ENCODE data around the gene TBC1D7.

The TBC1D7 gene

GRCh38 chr6:13294499-13295069, 33.8 kb downstream of the TBC1D7 start:
- no peak for DNase-seq (ENCODE audit: low read depth in 2 of 2)

DNA sequence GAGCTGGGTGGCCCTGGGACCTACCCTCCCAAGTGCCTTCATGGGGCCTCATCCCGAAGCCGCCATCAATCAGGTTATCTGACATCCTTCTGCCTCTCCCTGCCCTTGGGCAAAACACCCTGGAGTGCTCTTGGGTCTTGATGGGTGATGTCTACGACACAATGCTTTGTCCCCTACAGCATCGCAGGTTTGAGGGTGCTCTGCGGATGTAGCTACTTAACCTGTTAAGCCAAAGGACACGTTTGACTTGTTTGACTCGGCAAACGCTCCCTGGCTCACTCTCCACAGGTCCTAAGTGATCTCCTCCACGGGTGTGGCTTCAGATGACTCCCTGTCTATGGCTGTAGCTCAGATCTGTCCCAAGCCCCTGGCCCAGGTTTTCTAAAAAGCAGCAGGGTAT, 35.6 kb downstream of the TBC1D7 start:
- no peak for DNase-seq (ENCODE audit: low read depth in 2 of 2)

DNA sequence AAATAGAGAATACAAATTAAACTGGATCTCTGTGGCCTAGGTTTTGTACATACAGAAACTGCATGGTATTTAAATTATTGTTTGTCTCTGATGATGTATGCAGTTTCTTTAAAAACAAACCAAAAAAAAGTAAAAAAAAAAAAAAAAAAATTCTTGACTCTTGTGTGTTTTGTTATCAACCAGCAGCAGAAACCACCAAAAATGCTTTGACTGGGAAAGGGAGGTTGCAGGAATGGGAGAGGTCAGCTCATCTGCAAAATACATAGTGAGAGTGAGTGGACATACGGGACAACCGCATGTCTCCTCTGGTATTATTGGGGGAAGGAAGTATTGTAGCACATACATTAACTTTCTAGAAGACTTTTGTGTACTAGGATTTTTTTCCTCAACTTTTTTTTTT, 38.0 kb downstream of the TBC1D7 start:
- DNase-seq (ENCODE audit: low read depth in 2 of 2): no peak

DNA sequence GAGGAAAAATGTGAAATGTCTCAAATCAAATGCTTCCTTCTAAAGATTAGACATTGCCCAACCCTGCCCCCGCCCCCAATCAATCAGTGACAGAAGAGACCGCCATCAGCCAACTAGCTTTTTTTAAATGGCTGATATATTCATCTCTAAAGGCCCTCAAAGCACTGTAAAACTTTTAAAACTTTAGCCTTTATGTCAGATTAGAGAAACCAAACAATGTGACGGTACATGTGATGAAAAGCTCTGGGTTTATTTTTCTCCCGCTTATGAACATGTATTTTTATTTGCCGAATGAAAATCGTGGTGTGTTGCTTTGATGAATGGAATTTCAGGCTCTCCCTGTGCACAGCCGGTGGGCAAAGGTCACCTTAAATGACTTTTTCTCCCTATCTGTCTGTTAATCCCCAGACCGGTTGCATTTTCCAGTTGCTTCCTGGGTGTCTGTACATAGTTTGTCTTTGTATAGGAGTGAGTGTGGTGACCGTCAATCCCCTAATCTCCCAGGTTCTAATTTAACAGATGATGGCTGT, 38.5 kb downstream of the TBC1D7 start:
- no peak for DNase-seq (ENCODE audit: low read depth in 2 of 2)

- no peak for DNase-seq (ENCODE audit: low read depth in 2 of 2)
Measured at GRCh38 chr6:13288969-13289391, 39.4 kb downstream of the TBC1D7 start.

DNA sequence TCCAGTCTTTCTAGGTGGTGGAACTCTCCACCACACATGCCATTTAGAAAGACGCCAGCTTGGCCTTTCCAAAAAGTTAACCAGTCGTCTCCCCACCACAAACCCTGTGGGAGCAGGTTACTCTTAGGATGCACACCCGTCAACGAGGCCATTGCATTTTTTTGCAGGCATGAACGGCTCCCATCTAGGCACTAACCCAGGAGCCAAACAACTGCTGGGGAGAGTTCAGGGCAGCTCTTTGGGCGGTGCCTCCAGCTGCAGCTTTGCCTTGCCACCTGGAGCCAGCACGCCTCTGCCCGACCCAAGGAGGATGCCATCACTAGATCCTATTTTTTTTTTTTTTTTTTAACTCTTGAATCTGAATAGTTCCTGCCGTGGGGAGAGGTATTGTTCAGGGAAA, 39.9 kb downstream of the TBC1D7 start:
- DNase-seq (ENCODE audit: low read depth in 2 of 2): no peak

GRCh38 chr6:13287104-13287503, 41.2 kb downstream of the TBC1D7 start:
- no peak for DNase-seq (ENCODE audit: low read depth in 2 of 2)

- no peak for DNase-seq (ENCODE audit: low read depth in 2 of 2)
Measured at GRCh38 chr6:13286181-13286580, 42.2 kb downstream of the TBC1D7 start.

GRCh38 chr6:13285705-13286104, 42.6 kb downstream of the TBC1D7 start:
- DNase-seq (ENCODE audit: low read depth in 2 of 2): no peak

- no peak for DNase-seq (ENCODE audit: low read depth in 2 of 2)
Measured at GRCh38 chr6:13284646-13285045, 43.7 kb downstream of the TBC1D7 start.

DNA sequence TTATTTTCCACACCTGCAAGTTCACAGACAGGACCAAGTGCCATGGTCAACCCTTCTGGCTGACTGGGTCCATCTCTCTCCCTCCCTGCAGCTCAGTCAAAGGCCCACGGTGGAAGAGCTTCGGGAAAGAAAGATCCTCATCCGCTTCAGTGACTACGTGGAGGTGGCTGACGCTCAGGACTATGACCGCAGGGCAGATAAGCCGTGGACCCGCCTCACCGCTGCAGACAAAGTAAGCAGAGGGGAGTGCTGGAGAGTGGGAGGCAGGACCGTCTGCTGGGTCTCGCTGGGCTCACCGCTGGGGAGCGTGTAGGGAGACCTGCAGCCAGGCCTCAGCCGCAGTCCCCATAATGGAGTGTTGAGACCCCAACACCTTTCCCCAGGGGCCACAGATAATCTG, 45.0 kb downstream of the TBC1D7 start:
- no peak for DNase-seq (ENCODE audit: low read depth in 2 of 2)

DNA sequence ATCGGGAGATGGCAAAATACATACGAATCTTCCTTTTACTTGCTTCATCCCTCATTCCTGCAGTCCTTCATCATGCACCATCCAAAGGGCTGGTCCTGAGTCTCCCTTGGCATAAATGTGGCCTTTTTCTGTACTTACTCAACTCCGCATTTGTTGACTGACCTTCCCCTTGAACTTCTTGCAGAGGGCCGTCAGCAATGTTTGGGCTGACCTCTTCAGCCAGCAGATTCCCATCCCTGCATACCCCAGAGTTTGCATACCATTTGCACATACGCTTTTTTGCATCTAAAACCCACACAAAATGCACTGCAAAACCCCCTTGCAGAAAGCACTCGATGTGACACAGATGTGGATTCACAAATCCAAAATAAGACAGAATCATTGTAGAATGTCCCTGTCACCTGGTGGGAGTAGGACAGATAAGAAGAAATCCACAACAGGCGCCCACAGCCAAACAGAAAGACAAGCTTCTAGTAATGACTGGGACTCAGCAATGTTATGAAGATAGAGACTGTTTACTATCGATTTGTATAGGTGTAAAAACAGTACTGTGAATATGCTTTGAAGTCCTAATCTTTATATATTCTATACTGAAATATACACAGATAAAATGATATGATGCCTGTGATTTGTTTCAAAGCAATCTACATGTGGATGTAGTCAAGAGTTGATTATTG, 45.8 kb downstream of the TBC1D7 start:
- DNase-seq (ENCODE audit: low read depth in 2 of 2): no peak

DNA sequence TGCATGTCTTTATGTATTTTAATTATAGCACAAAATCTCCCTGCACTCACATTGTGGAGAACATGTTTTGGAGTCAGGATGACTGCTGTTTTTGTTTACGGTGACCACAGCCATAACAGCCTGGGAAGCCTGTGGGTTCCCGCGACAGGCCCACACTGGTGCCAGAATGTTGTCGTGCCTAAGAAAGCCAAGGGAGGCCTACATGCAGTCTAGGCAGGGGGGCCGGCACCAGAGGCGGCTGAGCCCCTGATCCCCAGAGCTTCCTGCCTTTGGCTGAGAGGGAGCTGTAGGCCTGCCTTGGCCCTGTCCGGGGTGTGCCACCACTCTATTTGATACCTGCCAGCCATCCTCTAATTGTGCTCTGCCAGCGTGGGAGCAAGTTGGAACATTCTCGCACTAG, 46.7 kb downstream of the TBC1D7 start:
- no peak for DNase-seq (ENCODE audit: low read depth in 2 of 2)

GRCh38 chr6:13280254-13280653, 48.1 kb downstream of the TBC1D7 start:
- DNase-seq (ENCODE audit: low read depth in 2 of 2): no peak

- DNase-seq (ENCODE audit: low read depth in 2 of 2): no peak
Measured at GRCh38 chr6:13278991-13279390, 49.3 kb downstream of the TBC1D7 start.

DNA sequence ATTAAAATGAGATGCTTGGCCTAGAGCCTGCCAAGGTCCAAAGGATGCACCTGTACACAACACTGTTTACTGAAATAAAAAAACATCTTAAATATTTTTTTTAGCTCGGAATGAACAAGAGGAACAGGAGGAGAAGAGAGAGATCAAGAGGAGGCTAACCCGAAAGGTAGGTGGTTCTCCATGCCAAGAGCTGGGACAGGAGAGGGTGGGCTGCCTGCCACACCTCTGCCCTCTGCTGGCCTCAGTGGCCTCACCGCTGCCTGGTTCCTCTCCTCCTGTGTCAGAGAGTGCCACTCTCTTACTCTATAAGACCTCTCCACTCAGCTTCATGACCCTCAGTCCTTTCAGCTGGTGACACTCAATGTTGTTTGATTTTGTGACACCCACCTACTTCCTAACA, 50.2 kb downstream of the TBC1D7 start:
- no peak for DNase-seq (ENCODE audit: low read depth in 2 of 2)

- DNase-seq (ENCODE audit: low read depth in 2 of 2): no peak
Measured at GRCh38 chr6:13277231-13277630, 51.1 kb downstream of the TBC1D7 start.

GRCh38 chr6:13275435-13275989, 52.8 kb downstream of the TBC1D7 start:
- no peak for DNase-seq (ENCODE audit: low read depth in 2 of 2)

DNA sequence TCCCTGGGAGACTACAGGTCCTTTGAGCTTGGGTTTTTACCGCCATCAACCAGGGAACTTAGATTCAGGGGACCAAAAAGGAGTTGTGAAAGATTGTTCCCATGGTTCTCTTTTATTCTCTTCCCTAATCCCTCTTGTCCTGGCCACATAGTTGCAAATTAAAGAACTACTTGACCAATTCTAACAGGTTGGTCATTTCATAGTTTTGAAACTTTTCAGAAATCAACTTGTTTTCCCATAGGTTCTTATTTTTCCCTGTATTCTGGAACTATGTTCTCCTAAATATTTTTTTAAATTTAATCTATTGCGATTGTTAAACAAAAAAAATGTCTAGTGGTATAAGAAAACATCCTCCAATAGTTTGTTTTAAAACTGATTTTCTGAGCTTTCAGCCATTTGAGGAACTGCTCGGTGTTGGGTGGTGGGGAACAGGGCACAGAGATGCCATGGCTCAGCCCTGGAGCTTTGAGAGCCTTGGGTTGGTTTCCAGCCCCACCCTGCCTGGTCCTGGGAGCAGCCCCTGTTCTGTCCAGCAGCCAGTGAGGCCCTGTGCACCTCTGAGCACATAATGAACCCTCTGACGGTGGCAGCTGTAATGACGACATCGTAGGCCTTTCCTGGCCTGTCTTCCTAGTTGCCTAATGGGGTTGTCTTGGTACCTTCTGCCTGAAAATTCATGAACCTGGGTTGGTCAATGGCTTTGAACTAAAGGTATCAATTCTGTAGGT, 53.5 kb downstream of the TBC1D7 start:
- no peak for DNase-seq (ENCODE audit: low read depth in 2 of 2)

GRCh38 chr6:13273931-13274706, 54.2 kb downstream of the TBC1D7 start:
- peak; percentile 43 to 48 for DNase-seq (ENCODE audit: low read depth in 2 of 2)

- no peak for DNase-seq (ENCODE audit: low read depth in 2 of 2)
Measured at GRCh38 chr6:13273202-13273930, 55.0 kb downstream of the TBC1D7 start.
